OCI-LY7 (cell line): ENCODE results near the gene CIZ1.

Experiments
- EZH2phosphoT487 ChIP-seq: fragments of 200-600 bp; sonication (generic); IDR thresholded peaks from 2 replicates; pipeline ENCODE4 v1.6.1; 2018; ENCODE audit warnings: low read depth, borderline replicate concordance, mild to moderate bottlenecking, mixed run types, antibody characterized with exemption, low read length, moderate library complexity, mixed read lengths
- TF ChIP-seq, protein P1 (sequence below): fragments of 200-600 bp; sonication (generic); conservative IDR thresholded peaks from 2 replicates; pipeline ENCODE4 v1.5.1; 2014; ENCODE audit warnings: mild to moderate bottlenecking, antibody characterized with exemption, low read length, moderate library complexity, mixed read lengths

GRCh38 chr9:128208386-128208785 is 17.0 kb upstream of the CIZ1 start:
- TF ChIP-seq, protein P1, sequence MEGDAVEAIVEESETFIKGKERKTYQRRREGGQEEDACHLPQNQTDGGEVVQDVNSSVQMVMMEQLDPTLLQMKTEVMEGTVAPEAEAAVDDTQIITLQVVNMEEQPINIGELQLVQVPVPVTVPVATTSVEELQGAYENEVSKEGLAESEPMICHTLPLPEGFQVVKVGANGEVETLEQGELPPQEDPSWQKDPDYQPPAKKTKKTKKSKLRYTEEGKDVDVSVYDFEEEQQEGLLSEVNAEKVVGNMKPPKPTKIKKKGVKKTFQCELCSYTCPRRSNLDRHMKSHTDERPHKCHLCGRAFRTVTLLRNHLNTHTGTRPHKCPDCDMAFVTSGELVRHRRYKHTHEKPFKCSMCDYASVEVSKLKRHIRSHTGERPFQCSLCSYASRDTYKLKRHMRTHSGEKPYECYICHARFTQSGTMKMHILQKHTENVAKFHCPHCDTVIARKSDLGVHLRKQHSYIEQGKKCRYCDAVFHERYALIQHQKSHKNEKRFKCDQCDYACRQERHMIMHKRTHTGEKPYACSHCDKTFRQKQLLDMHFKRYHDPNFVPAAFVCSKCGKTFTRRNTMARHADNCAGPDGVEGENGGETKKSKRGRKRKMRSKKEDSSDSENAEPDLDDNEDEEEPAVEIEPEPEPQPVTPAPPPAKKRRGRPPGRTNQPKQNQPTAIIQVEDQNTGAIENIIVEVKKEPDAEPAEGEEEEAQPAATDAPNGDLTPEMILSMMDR, result no peak
- TF ChIP-seq EZH2phosphoT487, result no peak
